ENCODE results near the gene ELP5.

Gene ELP5

GRCh38 chr17:7281953-7282751, 30.1 kb downstream of the ELP5 start:
- peak; percentile 71 for DNase-seq

DNA sequence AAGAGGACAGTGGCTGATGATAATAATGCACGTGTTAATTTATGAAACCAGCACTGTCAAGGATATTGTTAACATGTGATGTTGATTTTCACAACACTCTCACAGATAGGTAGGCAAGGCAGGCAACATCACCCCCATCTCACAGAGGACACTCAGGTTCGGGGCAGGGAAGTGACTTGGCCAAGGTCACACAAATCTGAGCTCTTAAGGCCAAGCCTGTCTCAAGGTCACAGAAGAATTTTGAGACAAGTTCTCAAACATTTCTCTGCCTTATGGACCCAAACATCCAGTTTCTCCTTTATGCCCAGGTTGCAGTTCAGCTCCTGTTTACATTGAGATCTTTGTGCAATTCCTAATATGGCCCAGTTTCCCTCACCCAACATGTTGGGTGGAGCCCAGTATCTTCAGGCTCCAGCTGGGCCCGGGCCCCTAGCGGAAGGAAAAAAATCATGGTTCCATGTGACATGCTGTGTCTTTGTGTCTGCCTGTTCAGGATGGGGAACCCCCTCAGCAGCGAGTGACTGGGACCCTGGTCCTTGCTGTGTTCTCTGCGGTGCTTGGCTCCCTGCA, 30.8 kb downstream of the ELP5 start:
- no peak for DNase-seq

- DNase-seq = no peak
Measured at GRCh38 chr17:7283471-7284216, 31.6 kb downstream of the ELP5 start.

DNA sequence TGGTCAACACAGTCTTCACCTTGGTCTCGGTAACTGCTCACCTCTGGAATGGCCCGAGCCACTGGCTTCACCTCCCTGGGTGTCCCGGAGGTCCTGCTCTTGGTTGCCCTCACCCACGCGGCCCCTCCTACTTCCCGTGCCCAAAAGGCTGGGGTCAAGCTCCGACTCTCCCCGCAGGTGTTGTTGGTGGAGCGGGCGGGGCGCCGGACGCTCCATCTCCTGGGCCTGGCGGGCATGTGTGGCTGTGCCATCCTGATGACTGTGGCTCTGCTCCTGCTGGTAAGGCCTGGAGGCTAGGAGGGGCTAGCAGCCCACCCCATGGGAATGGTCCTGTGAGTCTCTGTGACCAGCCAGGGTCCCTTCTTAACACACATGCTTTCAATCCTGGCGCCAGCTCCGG, 32.9 kb downstream of the ELP5 start:
- DNase-seq = no peak

DNA sequence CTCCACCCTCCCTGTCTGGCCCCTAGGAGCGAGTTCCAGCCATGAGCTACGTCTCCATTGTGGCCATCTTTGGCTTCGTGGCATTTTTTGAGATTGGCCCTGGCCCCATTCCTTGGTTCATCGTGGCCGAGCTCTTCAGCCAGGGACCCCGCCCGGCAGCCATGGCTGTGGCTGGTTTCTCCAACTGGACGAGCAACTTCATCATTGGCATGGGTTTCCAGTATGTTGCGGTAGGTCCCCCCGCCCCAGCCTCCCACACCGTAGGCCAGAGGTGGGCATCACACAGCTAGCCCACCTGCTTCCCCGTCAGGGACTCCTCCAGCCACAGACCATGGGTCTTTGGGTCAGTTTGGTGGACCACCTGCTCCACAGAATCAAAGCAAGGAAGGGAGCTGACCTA, 33.7 kb downstream of the ELP5 start:
- DNase-seq = no peak

GRCh38 chr17:7289256-7290032, 37.4 kb downstream of the ELP5 start:
- DNase-seq = no peak

DNA sequence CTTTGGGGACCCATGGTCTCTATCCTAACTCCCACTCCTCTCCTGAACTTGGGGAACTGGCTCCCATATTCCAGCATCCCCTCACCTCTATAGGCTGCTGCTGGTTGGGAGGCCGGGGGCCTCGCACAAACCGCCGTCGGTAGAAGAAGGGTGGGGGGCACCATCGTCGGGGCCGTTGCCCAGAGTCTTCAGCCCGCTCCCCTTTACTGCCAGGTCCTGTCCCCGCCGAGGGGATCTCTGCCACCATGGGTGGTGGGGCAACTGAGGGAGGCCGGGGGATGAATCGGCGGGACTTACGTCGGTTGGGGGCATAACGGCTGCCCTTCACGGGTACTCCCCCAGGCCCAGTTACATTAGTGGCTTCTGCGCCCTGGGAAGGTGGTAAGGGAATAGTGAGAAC, 38.2 kb downstream of the ELP5 start:
- DNase-seq = no peak

- DNase-seq = no peak
Measured at GRCh38 chr17:7290685-7291084, 38.7 kb downstream of the ELP5 start.

- no peak for DNase-seq
Measured at GRCh38 chr17:7292194-7292593, 40.2 kb downstream of the ELP5 start.

- DNase-seq = peak; percentile 35
Measured at GRCh38 chr17:7292729-7293128, 40.7 kb downstream of the ELP5 start.

DNA sequence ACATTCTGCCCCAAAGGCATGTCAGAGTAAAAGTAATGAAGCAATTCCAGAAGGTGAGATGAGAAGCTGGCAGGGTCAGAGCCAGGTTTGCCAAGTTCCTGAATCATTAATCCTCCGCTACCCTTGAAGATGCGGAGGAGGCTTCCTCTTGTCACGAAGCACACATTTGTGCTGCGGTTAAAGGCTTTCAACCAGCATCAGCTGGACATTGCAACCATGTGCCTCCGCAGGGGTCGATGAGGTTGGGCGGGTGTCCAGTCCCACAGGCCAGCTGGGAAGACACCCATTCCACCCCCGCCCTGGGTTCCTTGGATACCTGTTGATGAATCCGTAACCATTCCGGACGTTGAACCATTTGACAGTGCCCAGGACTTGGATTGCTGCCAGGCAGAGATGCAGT, 41.1 kb downstream of the ELP5 start:
- peak; percentile 32 for DNase-seq

- peak; percentile 39 for DNase-seq
Measured at GRCh38 chr17:7293816-7294613, 42.0 kb downstream of the ELP5 start.

DNA sequence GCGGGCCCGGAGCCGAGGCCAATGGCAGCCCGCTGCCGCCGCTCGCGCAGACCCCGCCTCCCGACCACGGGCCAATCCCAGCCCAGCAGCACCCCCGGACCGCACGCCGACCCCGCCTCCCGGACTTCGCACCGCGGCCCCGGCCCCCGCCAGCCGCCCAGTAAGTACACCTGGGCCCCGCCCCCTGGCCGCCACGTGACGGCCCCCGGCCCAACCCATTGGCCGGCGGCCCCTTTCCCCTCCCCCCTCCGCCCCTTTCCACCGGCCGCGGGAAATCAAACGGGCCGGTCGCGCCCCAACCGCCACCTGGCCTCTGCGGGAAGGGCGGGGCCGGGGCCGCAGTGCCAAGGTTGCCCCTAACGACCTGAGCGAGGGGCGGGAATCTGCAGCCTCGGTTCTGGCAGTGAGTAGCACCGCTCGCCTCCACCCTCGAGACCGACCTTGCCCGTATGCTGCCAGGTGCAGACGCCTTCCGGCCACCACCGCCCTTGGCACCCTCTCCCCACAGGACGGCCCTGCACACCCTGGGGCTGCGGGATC, 42.7 kb downstream of the ELP5 start, which contains the start of gene YBX2:
YBX2 (minus strand) TSS at position 26 of the 540 bp plus-strand sequence. CDS start 139 bp downstream, outside the sequence.
- DNase-seq = peak; percentile 66

GRCh38 chr17:7295230-7296180, 43.5 kb downstream of the ELP5 start:
- DNase-seq = peak; percentile 23

- peak; percentile 86 for DNase-seq
Measured at GRCh38 chr17:7296189-7296861, 44.3 kb downstream of the ELP5 start.

DNA sequence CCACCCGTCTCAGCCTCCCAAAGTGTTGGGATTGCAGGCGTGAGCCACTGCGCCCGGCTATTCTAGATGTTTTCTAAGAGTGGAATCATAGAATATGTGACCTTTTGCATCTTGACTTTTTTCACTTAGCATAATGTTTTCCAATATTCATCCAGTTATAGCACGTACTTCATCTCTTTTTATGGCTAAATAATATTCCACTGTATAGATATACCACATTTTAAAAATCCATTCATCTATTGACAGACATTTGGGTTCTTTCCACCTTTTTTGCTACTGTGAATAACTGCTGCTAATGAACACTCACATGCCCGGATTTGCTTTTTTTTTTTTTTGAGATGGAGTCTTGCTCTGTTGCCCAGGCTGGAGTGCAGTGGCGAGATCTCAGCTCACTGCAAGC, 52.2 kb downstream of the ELP5 start:
- no peak for DNase-seq

DNA sequence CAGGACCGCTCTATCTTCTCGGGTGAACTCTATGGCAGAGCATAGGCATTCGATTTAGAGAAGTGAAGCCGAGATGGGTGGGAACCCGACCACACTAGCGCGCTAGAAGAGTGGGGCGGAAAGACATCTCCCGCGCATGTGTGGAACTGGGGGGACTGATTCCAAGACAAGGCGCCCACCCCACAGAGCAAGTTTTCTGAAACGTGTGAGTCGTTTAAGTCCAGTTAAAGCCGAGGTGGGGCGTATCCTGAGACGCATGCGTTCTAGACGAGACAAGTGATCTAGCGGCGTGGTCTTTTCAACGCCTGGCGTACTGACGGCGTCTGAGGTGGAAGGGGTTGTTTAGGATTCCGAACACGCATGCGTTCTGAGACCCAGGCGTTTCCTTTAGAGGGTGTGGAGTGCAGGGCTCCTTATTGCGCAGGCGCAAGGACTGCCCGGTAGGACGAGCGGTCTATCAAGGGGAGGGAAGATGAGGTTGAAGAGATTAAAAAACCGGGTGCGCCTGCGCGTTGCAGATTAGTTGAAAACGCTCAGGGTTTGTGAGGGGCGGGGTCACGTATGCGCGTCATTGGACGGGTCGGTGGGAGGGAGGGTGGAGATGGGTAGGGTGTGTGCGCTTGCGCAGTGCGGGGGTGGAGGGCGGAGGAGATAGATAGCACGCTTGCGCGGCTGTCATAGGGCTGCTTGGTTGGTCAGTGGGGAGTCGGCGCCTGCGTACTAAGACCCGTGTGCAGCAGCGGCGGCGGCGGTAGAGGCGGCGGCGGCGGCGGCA, 55.1 kb downstream of the ELP5 start, which contains the start of gene EIF5A:
EIF5A (plus strand) TSS at position 718 of the 775 bp plus-strand sequence. CDS start 2,008 bp downstream, outside the sequence.
- peak; percentile 95 for DNase-seq
